Subcutaneous adipose tissue (tissue), 4 donors: ENCODE measurements around the gene MMP1. TPM values are rescaled to one million over a fixed set of nuclear protein-coding genes. Genes with fewer than 3 reads are reported as not detected.

Experiments
- total RNA-seq, 4 donors: library from RNA; depleted of rRNA; stranded (reverse); fragments of >200 nt; gene quantifications; one replicate each; pipeline ENCODE4 v1.1.0, GENCODE V29; 2016
- TF ChIP-seq, protein P1 (sequence below): fragments of 450-650 bp; IDR thresholded peaks from one replicate; pipeline ENCODE4 v1.5.1; 2016; ENCODE audit warnings: low read depth, mild to moderate bottlenecking, control low read depth, antibody characterized with exemption, moderate library complexity

MMP1 gene
- total RNA-seq, 4 donors from 2014 or later, result not detected

DNA sequence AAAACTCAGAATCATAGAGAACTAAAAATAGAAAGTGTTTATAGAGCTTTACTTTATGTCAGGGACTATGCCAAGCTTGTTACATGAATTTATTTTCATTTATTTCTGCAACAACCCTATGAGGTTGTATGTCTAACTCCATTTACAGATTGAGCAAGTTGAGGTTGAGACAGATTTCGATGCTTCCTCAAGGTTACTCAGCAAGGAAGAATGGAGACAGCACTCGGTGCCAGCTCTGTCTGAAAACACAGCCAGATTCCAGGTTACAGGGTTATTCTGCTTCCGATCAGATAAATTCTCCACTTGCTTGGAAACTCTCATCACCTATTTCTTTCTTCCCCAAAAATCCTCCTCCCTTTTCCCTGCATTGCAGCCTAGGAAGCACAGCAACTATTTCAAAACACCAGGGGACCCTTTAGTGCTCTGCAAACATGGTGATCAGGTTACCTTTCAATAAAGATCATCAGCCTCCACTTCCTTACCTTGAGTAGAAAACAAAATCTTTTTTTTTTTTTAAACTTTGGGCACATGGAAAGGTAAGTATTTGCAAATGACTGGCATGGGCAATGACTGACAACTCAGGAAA is 38.4 kb upstream of the MMP1 start:
- TF ChIP-seq, protein P1, sequence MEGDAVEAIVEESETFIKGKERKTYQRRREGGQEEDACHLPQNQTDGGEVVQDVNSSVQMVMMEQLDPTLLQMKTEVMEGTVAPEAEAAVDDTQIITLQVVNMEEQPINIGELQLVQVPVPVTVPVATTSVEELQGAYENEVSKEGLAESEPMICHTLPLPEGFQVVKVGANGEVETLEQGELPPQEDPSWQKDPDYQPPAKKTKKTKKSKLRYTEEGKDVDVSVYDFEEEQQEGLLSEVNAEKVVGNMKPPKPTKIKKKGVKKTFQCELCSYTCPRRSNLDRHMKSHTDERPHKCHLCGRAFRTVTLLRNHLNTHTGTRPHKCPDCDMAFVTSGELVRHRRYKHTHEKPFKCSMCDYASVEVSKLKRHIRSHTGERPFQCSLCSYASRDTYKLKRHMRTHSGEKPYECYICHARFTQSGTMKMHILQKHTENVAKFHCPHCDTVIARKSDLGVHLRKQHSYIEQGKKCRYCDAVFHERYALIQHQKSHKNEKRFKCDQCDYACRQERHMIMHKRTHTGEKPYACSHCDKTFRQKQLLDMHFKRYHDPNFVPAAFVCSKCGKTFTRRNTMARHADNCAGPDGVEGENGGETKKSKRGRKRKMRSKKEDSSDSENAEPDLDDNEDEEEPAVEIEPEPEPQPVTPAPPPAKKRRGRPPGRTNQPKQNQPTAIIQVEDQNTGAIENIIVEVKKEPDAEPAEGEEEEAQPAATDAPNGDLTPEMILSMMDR, result no peak

DNA sequence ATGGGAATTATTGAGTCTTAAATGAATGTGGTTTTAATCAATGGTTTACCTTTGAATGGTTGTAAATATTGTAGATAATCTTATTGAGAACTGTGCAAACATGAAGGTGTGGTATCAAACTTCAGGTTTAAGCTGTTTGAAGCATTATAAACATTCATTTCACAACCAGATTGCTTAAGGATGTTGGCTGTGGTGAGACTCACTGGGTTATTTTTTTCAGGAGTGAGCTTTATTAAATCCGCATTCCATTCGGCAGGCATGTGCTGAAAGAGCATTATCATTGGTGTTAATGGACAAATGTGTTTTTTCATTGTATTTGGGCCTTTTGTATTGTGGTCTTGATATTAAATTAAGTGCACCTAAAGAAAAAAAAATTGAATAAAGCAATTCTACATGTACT is 35.8 kb upstream of the MMP1 start:
- TF ChIP-seq, protein P1, result no peak

DNA sequence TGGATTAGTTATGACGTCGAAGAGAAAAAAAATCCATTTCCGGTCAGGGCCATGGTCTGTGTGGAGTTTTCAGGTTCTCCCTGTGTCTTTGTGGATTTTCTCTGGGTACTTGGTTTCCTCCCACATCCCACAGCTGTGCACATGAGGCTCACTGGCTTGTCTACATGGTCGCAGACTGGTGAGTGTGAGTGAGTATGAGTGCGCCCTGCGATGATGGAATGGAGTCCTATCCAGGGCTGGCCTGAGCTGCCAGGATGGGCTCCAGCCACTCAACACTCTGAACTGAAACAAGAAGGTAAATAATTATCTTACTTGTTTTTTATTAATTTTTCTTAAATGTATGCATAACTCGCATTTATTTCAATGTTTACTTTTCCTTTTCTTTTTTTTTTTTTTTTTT is 34.7 kb upstream of the MMP1 start:
- TF ChIP-seq, protein P1, result no peak

DNA sequence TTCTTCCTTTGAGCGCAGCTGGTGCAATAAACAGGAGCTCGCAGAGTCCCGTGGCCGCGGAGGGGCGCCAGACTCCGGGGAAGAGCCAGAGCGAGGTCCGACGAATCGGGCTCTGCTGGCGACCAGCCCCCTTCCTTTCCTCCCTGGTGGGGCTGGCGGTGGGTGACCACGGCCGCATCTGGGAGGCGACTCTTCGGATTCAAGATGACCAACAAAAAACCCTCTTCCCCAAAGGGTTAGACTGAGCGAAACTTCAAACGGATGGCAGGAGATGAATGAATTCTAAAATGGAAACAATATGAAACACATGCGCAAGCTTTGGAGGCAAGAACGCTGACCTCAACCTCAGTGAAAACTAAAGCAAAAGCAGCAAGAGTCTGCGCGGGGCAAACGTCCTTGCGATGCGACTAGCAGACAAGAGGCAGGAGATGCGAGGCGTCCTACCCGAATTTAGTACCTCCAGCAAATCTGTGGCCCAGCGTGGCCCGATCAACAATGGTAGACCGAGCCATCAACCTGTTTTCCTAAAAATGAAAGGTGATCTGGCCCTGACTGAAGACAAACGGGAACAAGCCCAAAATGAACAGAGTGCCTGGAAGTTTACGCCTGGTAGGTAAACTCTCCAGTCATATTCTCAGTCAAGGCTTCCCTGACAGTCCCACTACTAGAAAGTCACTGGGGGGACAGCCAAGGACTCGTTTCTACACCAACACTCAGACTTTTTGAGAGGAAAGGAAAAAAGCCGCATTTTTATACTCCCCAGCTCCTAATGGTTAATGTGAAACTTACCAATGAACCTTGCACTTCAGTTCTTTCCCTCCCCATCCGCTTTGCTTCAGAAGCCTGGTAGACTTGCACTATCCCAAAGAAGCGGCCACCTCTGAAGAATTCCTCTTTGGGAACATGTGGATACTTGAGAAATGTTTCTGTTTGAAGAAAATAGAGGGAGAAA is 33.8 kb upstream of the MMP1 start:
- TF ChIP-seq, protein P1, result no peak

DNA sequence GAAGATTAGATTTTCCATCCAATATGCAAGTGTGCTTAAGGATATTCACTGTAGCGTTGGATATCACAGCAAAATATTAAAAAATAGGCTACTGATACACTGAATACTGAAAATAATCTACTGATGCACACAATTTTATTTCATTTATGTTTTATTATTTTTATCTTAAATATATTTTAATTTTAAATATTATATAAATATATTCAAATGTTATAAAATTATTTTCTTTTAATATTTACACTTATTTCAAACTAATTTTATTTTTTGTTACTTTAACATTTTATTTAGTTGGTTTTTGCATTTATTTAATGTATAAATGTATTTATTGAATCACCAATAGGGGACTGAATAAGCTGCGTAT is 33.1 kb upstream of the MMP1 start:
- TF ChIP-seq, protein P1, result no peak

DNA sequence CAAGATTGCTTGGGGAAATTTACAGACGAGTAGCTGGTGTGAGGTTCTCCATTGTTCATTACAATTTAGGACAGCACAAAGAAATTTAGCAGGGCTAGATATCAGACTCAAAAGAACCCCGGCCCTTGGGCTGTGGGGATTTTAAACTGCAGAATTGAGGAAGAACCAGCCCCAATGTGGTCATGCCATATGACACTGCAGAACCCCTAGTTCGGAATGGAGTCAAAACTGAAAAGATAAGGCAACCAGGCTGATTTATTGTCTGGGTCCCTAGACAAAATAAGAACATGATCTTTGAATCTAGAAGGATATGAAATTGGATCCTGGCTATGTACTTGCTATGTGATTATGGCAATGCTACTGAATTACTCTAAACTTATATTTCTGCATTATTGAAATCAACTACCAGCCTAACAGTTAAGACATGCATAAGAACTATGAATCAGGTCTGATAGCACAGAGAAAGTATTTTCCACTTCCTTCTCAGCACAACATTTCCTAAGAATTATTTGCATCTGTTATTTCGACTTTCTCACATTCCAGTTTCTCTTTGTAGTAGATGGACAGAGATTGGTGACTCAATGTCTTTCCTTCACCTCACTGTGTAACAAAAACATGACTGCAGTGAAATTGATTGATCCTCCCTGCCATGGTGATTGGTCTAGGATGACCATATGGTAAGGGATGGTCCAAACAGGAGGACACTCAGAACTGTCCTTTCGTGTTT is 32.2 kb upstream of the MMP1 start:
- TF ChIP-seq, protein P1, result no peak
